ENCODE measurements around the gene CLIC4.
"Not testable (repeated sequence)": the region's sequence is repeated elsewhere in the genome, so short reads cannot be mapped to it uniquely, and the experiment has no call there.

CLIC4 gene

DNA sequence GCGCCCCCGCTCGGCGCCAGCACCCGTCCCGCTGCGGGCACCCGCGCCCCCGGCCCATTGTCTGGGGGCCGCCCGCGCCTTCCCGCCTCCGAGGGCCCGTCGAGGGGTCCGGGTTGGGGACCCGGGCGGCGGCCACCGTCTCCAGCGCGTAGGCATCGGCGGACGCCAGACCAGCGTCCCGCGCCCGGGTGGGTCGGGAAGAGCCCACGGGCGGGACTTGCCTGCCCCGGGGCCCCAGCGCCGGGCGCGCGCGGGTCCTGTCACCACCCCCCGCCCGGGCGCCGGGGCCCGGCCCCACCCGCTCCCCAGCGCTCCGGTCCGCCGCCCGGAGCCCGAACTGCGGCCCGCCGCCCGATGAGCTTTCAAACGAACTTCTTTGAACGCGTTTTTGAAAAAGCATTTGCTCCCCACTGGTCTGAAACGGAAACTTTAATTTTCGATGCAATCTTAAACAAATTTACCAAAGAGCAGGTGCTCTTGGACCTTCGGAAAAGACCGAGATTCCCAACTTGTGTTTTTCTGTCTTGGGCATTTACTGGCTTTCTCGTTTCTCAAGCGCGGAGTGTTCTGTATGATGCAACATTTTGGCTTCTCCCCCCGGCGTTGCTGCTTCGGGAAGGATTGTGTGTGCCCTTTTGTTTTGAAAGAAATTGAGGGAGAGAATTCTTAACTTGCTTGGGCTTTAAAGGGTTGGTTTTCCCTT, 615 bp downstream of the CLIC4 start:
- DNase-seq (ENCODE audit: low read depth, low spot score): no peak

DNA sequence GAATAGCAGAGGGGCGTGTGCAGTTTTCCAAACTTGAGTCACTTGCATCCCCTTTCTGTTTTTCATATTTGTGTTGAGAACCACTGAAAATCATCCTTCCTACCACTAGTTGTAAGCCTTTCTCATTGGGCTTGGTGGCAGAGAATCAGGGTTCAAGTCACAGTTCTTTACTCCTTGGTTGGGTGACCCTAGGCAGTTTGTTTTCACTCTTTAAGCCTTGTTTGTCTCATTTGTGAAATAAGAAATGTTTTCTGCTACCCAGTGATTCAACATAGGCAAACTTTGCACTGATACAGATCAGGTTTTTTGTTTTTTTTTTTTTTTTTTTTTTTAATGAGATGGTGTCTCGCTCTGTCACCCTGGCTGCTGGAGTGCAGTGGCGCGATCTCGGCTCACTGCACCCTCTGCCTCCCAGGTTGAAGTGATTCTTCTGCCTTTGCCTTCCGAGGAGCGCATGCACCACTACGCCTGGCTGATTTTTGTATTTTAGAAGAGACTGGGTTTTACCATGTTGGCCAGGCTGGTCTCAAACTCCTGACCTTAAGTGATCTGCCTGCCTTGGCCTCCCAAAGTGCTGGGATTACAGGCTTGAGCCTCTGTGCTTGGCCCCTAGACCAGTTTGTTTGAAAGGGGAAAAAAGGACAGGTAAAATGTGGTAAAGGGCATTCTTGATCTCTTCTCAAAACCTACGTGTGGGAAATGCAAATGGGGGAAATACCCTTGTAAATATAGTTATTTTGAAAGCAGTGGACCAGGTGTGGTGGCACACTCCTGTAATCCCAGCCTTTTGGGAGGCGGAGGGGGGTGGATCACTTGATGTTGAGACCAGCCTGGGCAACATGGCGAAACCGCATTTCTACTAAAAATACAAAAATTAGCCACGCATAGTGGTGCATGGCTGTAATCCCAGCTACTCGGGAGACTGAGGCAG, 3.2 kb downstream of the CLIC4 start:
- no peak for DNase-seq (ENCODE audit: low read depth, low spot score)

DNA sequence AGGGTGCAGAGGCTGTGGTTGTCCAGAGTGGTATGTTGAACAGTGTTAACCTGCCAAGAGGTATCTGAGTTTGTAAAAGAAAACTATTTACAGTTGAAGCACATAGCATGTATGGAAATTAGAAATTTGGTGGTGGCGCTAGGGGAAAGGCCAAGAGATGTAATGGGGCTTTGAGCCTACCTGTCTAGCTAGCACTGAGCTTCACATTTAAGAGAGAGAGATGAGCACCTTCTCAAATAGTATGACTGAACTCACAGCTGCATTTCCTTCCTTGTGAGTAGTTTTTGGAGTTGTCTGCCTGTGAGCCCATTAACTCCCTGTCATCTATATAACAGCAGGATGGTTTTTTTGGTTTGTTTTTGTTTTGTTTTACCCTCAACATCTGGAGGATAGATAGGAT, 4.0 kb downstream of the CLIC4 start:
- no peak for DNase-seq (ENCODE audit: low read depth, low spot score)

GRCh38 chr1:24749886-24750285, 4.6 kb downstream of the CLIC4 start:
- no peak for DNase-seq (ENCODE audit: low read depth, low spot score)

- DNase-seq (ENCODE audit: low read depth, low spot score): no peak
Measured at GRCh38 chr1:24751833-24752232, 6.6 kb downstream of the CLIC4 start.

DNA sequence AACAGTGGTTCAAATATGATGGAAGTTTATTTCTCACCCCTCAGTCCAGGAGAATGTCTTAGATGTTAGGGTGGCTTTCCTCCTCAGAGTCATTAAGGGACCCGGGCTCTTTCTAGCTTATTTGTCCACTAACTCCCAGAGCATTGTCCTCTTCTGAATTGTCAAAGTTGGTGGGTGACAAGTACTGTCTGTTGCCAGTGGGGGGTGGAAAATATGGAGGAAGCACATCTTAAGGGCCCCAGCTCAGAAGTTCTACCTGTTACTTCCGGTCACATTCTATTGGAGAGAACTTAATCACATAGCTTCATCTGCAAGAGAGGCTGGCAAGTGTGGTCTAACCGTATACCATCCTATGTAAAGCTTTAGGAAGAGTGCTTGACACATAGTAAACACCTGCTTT, 7.1 kb downstream of the CLIC4 start:
- no peak for DNase-seq (ENCODE audit: low read depth, low spot score)

DNA sequence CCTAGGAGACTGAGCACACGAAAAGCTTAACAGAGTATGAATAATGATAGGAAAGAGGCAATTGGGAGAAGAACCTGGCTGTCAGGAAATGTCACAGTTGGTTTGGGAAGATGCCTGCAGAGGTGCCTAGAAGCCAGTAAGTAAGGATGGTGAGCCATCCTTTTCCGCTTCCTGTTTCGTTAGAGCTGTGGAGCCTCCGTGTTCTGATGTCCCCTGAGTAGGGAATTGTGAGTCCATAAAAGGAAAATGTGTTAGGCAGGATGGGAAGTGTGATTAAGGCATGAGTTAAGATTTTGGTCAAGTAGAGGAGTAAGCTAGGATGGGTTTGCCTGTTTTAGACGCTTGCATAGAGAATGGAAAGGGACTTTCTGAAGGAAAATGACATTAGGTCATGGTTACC, 9.0 kb downstream of the CLIC4 start:
- DNase-seq (ENCODE audit: low read depth, low spot score): no peak

DNA sequence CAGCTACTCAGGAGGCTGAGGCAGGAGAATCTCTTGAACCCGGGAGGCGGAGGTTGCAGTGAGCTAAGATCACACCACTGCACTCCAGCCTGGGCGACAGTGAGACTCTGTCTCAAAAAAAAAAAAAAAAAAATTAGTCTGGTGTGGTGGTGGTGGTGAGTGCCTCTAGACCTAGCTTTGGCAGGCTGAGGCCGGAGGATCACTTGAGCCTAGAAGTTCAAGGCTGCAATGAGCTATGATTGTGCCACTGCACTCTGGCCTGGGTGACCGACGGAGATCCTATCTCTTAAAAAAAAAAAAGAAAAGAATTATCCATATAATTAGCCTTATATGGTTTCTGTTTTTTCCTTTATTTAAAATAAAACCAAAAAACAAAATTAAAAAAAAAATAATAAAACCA, 10.1 kb downstream of the CLIC4 start:
- DNase-seq (ENCODE audit: low read depth, low spot score): not testable (repeated sequence)

- no peak for DNase-seq (ENCODE audit: low read depth, low spot score)
Measured at GRCh38 chr1:24756395-24756794, 11.1 kb downstream of the CLIC4 start.

- no peak for DNase-seq (ENCODE audit: low read depth, low spot score)
Measured at GRCh38 chr1:24759492-24759891, 14.2 kb downstream of the CLIC4 start.

GRCh38 chr1:24761582-24761981, 16.3 kb downstream of the CLIC4 start:
- DNase-seq (ENCODE audit: low read depth, low spot score): no peak

DNA sequence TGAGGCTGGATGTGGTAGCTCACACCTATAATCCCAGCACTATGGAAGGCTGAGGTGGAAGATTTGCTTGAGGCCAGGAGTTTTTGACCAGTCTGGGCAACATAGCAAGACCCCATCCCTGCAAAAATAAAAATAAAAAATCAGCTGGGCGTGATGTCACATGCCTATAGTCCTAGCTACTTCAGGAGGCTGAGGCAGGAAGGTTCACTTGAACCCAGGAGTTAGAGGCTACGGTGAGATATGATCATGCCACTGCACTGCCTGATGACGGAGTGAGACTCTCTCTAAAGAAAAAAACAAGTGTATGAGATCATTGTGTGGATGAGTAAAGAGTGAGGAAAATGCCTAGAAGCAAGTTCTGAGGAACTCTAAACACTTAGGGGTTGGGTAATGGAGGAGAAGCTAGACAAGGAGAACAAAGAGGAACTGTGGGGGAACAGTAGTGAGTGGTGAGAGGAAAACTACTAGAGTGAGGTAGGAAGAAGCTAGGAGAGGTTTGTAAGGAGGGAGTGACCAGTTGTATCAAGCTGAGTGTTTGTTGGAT, 17.0 kb downstream of the CLIC4 start:
- no peak for DNase-seq (ENCODE audit: low read depth, low spot score)

GRCh38 chr1:24763671-24764070, 18.4 kb downstream of the CLIC4 start:
- DNase-seq (ENCODE audit: low read depth, low spot score): no peak

- no peak for DNase-seq (ENCODE audit: low read depth, low spot score)
Measured at GRCh38 chr1:24764439-24764838, 19.2 kb downstream of the CLIC4 start.

DNA sequence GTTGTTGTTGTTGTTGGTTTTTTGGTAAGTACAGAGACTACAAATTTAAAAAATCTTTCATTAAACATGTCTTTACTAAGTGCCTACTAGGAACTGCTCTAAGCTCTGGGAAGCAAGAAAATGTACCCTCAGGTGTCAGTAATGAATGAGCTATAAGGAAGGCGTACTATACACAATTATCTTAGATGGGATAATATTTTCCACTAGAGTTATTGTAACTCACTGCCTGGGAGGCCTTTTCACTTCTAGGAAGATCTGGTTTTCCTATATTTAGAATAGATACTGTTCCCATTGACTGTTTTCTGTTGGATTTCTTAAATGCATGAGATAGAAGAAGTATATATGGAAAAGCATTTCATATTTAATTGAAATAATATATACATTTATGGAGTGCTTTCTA, 19.6 kb downstream of the CLIC4 start:
- DNase-seq (ENCODE audit: low read depth, low spot score): no peak

GRCh38 chr1:24765308-24765988, 20.2 kb downstream of the CLIC4 start:
- DNase-seq (ENCODE audit: low read depth, low spot score): no peak

DNA sequence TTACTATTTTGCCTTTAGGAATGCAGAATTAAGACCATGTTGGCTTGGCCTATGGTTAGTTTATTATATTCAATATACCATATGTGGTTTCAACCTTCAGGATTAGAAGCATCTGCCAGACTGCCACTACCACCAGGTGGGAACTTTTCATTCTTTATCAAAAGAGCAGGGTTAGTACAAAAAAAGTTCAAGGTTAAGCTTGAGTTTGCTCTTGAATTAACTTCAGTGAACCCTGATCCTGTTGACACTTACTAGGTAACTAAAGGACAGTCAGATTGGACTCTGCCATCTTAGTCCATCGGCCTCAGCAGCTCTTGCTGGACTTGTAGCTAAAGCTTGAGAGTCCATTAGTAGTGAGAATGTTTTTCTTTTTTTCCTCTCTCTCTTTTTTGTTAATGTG, 22.1 kb downstream of the CLIC4 start:
- DNase-seq (ENCODE audit: low read depth, low spot score): no peak

- no peak for DNase-seq (ENCODE audit: low read depth, low spot score)
Measured at GRCh38 chr1:24768873-24769605, 23.8 kb downstream of the CLIC4 start.

- DNase-seq (ENCODE audit: low read depth, low spot score): no peak
Measured at GRCh38 chr1:24769656-24770651, 24.7 kb downstream of the CLIC4 start.

DNA sequence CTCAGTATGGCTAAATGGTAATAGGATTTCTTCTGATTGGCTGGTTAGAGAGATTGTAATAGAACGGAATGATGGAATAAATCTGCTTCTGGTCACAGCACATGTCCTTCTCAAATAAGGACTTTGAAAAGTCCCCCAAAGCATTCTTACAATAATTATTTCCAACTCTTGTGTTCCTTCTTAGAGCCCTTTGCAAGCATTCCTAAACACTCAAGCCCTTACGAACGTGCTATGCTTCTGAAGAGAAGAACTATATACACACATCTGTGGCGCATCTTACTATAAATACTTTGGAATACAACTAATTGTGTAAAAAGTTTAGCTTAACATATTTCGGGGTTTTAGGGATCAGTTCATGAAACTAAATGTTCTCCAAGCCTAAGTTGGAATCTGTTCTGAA, 25.6 kb downstream of the CLIC4 start:
- DNase-seq (ENCODE audit: low read depth, low spot score): no peak

Measured in iPS DF 19.7 (cell line).